ENCODE data around the gene ELAVL2.

ELAVL2 gene

DNA sequence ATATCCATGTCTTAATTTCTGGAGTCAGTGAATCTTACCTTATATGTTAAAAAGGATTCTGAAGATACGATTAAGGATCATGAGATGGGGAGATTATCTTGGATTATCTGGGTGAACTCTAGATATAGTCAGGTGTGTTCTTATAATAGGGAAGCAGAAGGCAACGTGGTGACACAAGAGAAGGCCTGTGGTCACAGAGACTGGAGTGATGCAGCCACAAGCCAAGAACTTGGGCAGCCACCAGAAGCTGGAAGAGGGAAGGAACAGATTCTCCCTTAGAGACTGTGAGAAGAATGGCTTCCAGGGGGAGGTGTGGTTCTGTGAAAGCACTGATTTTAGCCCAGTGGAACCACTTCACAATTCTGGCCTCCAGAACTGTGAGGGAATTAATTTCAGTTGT is 177.4 kb downstream of the ELAVL2 start:
- H3K4me3 ChIP-seq (ENCODE audit: control insufficient read depth in 1 of 7, extremely low read depth in 1 of 7, insufficient read depth in 4 of 7, low read depth in 2 of 7, low read length in 6 of 7) = no peak overlapping the region
- no peak for DNase-seq
- no peaks in the 10 kb centered on the region for H3K4me1 ChIP-seq (ENCODE audit: control extremely low read depth in 1 of 4, control insufficient read depth in 4 of 4, insufficient read depth in 4 of 4, low read length in 3 of 4)
- H3K27ac ChIP-seq (ENCODE audit: insufficient read depth in 1 of 2, low read depth in 1 of 2, low read length in 2 of 2, poor library complexity in 1 of 2, severe bottlenecking in 2 of 2) = no peak overlapping the region
- H3K27me3 ChIP-seq (replicated peaks in 2 of 5; ENCODE audit: control insufficient read depth in 4 of 5, insufficient read depth in 5 of 5, low read length in 4 of 5) = no peaks in the 10 kb centered on the region
- H3K36me3 ChIP-seq (ENCODE audit: control insufficient read depth in 4 of 4, insufficient read depth in 4 of 4, low read length in 3 of 4) = no peaks in the 10 kb centered on the region
- H3K9me3 ChIP-seq (ENCODE audit: control extremely low read depth in 1 of 5, control insufficient read depth in 4 of 5, insufficient read depth in 2 of 5, low read depth in 1 of 5, low read length in 4 of 5) = no peaks in the 10 kb centered on the region
- POLR2A ChIA-PET = no interaction called here
- 83% methylated on average over 2 of the region's 2 CpGs for WGBS (ENCODE audit: insufficient coverage)
- CTCF ChIA-PET = no interaction called here

DNA sequence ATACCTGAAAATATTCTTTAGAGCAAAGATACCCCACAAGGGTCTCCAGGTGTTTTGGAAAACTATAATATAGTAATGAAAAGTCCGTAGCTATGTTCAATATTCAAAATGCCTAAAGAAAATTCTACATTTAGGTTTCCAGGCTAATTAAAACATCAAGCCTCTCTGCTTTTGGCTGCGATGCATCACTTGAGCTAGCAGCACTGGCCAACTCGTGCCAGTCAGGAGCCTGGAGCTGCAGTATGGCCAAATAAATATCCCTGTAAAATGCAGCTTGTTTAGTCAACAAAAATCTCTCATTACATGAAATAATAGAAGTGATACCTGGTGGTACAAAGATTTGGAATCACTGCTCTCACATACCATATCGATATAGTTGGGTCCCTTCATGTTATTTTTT is 181.1 kb downstream of the ELAVL2 start:
- Histone ChIP-seq H3K4me1 (ENCODE audit: control extremely low read depth in 1 of 4, control insufficient read depth in 4 of 4, insufficient read depth in 4 of 4, low read length in 3 of 4) (no peaks in the 10 kb centered on the region), H3K9me3 (ENCODE audit: control extremely low read depth in 1 of 5, control insufficient read depth in 4 of 5, insufficient read depth in 2 of 5, low read depth in 1 of 5, low read length in 4 of 5) (no peaks in the 10 kb centered on the region), H3K27me3 (replicated peaks in 2 of 5; ENCODE audit: control insufficient read depth in 4 of 5, insufficient read depth in 5 of 5, low read length in 4 of 5) (no peaks in the 10 kb centered on the region), H3K27ac (ENCODE audit: insufficient read depth in 1 of 2, low read depth in 1 of 2, low read length in 2 of 2, poor library complexity in 1 of 2, severe bottlenecking in 2 of 2) (no peak overlapping the region), H3K4me3 (ENCODE audit: control insufficient read depth in 1 of 7, extremely low read depth in 1 of 7, insufficient read depth in 4 of 7, low read depth in 2 of 7, low read length in 6 of 7) (no peak overlapping the region), H3K36me3 (ENCODE audit: control insufficient read depth in 4 of 4, insufficient read depth in 4 of 4, low read length in 3 of 4) (no peaks in the 10 kb centered on the region)
- ChIA-PET POLR2A (no interaction called here), CTCF (no interaction called here)
- no peak for DNase-seq
- 84% methylated on average over 2 of the region's 4 CpGs for WGBS (ENCODE audit: insufficient coverage)

DNA sequence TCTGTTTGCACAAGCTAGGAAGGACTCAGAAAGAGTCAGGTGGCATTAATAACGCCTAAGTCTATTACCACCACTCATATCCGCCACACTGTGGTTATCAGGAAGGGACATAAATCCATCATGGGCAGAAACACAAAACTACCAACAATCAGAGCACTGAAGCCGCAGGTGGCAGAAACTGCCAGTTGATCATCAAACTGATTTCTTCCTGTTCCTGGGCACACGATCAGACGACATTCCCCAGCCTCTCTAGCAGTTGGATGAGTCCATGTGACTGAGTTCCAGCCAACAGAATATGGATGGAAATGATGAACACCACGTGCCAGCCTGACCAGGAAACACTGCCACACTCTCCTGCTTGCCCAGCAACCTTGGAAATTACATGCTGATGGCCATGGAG is 181.7 kb downstream of the ELAVL2 start:
- no peaks in the 10 kb centered on the region for H3K9me3 ChIP-seq (ENCODE audit: control extremely low read depth in 1 of 5, control insufficient read depth in 4 of 5, insufficient read depth in 2 of 5, low read depth in 1 of 5, low read length in 4 of 5)
- POLR2A ChIA-PET = no interaction called here

DNA sequence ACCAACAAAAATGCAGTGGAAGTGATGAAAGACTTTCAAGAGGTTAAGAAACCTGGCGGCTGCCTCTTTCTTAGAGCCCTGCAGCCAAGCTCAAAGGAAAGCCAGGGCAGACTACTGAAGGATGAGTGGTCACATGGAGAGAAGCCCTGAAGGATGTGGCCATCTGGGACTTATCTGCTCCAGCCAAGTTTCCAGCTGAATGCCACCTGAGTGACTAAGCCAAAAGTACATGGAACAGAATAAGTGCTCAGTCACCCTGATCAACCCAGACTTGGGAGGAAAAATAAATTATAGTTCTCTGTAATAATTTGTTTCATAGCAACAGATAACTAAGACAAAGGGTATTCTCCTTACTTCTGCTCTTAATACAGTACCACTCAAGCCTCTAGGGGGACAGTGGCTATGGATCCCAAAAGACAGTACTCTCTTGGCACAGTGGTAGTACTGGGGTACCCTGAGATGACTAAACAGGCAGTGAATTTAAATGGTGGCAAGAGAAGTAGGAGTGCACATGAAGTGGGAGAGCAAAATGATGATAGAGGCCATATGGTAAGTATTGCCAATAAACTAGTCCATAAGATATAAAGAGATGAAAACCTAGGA is 182.3 kb downstream of the ELAVL2 start:
- H3K36me3 ChIP-seq (ENCODE audit: control insufficient read depth in 4 of 4, insufficient read depth in 4 of 4, low read length in 3 of 4) = no peaks in the 10 kb centered on the region
- H3K27me3 ChIP-seq (replicated peaks in 2 of 5; ENCODE audit: control insufficient read depth in 4 of 5, insufficient read depth in 5 of 5, low read length in 4 of 5) = no peaks in the 10 kb centered on the region
- no peak overlapping the region for H3K27ac ChIP-seq (ENCODE audit: insufficient read depth in 1 of 2, low read depth in 1 of 2, low read length in 2 of 2, poor library complexity in 1 of 2, severe bottlenecking in 2 of 2)
- CTCF ChIA-PET = no interaction called here
- POLR2A ChIA-PET = no interaction called here
- no peaks in the 10 kb centered on the region for H3K4me1 ChIP-seq (ENCODE audit: control extremely low read depth in 1 of 4, control insufficient read depth in 4 of 4, insufficient read depth in 4 of 4, low read length in 3 of 4)
- no peak for DNase-seq
- no peak overlapping the region for H3K4me3 ChIP-seq (ENCODE audit: control insufficient read depth in 1 of 7, extremely low read depth in 1 of 7, insufficient read depth in 4 of 7, low read depth in 2 of 7, low read length in 6 of 7)
- 95% methylated on average over 1 of the region's 1 CpG for WGBS (ENCODE audit: insufficient coverage)
- H3K9me3 ChIP-seq (ENCODE audit: control extremely low read depth in 1 of 5, control insufficient read depth in 4 of 5, insufficient read depth in 2 of 5, low read depth in 1 of 5, low read length in 4 of 5) = no peaks in the 10 kb centered on the region

More for the DNA sequence above, 181.7 kb downstream of the ELAVL2 start:
- H3K27ac ChIP-seq (ENCODE audit: insufficient read depth in 1 of 2, low read depth in 1 of 2, low read length in 2 of 2, poor library complexity in 1 of 2, severe bottlenecking in 2 of 2) = no peak overlapping the region
- no peaks in the 10 kb centered on the region for H3K27me3 ChIP-seq (replicated peaks in 2 of 5; ENCODE audit: control insufficient read depth in 4 of 5, insufficient read depth in 5 of 5, low read length in 4 of 5)
- no peak for DNase-seq
- no peaks in the 10 kb centered on the region for H3K36me3 ChIP-seq (ENCODE audit: control insufficient read depth in 4 of 4, insufficient read depth in 4 of 4, low read length in 3 of 4)
- CTCF ChIA-PET = no interaction called here
- H3K4me3 ChIP-seq (ENCODE audit: control insufficient read depth in 1 of 7, extremely low read depth in 1 of 7, insufficient read depth in 4 of 7, low read depth in 2 of 7, low read length in 6 of 7) = no peak overlapping the region
- no peaks in the 10 kb centered on the region for H3K4me1 ChIP-seq (ENCODE audit: control extremely low read depth in 1 of 4, control insufficient read depth in 4 of 4, insufficient read depth in 4 of 4, low read length in 3 of 4)
- WGBS (ENCODE audit: insufficient coverage) = 22% methylated on average over 1 of the region's 6 CpGs
